Activated naive CD8-positive, alpha-beta T cell treated with anti-CD3 and anti-CD28 coated beads, Interleukin-2, amount 10 ng/mL, durations not matched to agents 7 days and 5 days (primary cell): ENCODE results near the gene CXCL1. TPM values are rescaled to one million over a fixed set of nuclear protein-coding genes. Genes with fewer than 3 reads are reported as not detected.
"Not testable (repeated sequence)": the region's sequence is repeated elsewhere in the genome, so short reads cannot be mapped to it uniquely, and the experiment has no call there.

Experiments
- ATAC-seq: fragments of 150-1000 bp; cut with Tn5 transposase; one replicate; pipeline ENCODE4 v1.10.0; 2021; ENCODE audit warnings: low read depth, moderate library complexity
- POLR2A ChIA-PET: fragments of 350-600 bp; sonication (Branson Sonifier 250); formaldehyde crosslinking; loops from one replicate; lab custom pipeline; 2021; ENCODE audit warnings: antibody characterized with exemption; lab: Charles Lee
- DNase-seq: peaks from one replicate; pipeline ENCODE4 v3.0.0; 2021
- H3K27ac Mint-ChIP-seq: one replicate; pipeline ENCODE4 v1.8.0; 2022; ENCODE audit warnings: mild to moderate bottlenecking, mixed read lengths
- H3K27me3 Mint-ChIP-seq: one replicate; pipeline ENCODE4 v1.8.0; 2022; ENCODE audit warnings: mild to moderate bottlenecking, moderate library complexity, mixed read lengths
- H3K36me3 Mint-ChIP-seq: one replicate; pipeline ENCODE4 v1.8.0; 2021; ENCODE audit warnings: mild to moderate bottlenecking, mixed read lengths
- H3K4me1 Mint-ChIP-seq: one replicate; pipeline ENCODE4 v1.8.0; 2021; ENCODE audit warnings: mixed read lengths
- H3K4me3 Mint-ChIP-seq: one replicate; pipeline ENCODE4 v1.8.0; 2022; ENCODE audit warnings: mild to moderate bottlenecking, moderate library complexity, mixed read lengths
- H3K9me3 Mint-ChIP-seq: one replicate; pipeline ENCODE4 v1.8.0; 2021; ENCODE audit warnings: mixed read lengths
- total RNA-seq, 2 experiments: library from RNA; stranded (reverse); gene quantifications; one replicate each; pipeline ENCODE4 v1.2.3, GENCODE V29; 2021

CXCL1 gene
- total RNA-seq, 2 experiments from 2014 or later: not detected

- H3K4me3 Mint-ChIP-seq, H3K9me3 Mint-ChIP-seq, ATAC-seq, H3K27me3 Mint-ChIP-seq, H3K27ac Mint-ChIP-seq, POLR2A ChIA-PET, DNase-seq, H3K36me3 Mint-ChIP-seq, H3K4me1 Mint-ChIP-seq: not testable (repeated sequence)
These were observed 30.1 kb downstream of the CXCL1 start for GRCh38 chr4:73899338-73899737.

- no peaks in the 10 kb centered on the region for H3K9me3 Mint-ChIP-seq
- no peaks in the 10 kb centered on the region for H3K4me1 Mint-ChIP-seq
- H3K27me3 Mint-ChIP-seq: no peaks in the 10 kb centered on the region
- no peak for ATAC-seq
- no peak overlapping the region for H3K4me3 Mint-ChIP-seq
- H3K27ac Mint-ChIP-seq: no peak overlapping the region
- H3K36me3 Mint-ChIP-seq: no peaks in the 10 kb centered on the region
- no peak for DNase-seq
- POLR2A ChIA-PET: no interaction called here
These were observed 31.8 kb downstream of the CXCL1 start for GRCh38 chr4:73901031-73901430.

DNA sequence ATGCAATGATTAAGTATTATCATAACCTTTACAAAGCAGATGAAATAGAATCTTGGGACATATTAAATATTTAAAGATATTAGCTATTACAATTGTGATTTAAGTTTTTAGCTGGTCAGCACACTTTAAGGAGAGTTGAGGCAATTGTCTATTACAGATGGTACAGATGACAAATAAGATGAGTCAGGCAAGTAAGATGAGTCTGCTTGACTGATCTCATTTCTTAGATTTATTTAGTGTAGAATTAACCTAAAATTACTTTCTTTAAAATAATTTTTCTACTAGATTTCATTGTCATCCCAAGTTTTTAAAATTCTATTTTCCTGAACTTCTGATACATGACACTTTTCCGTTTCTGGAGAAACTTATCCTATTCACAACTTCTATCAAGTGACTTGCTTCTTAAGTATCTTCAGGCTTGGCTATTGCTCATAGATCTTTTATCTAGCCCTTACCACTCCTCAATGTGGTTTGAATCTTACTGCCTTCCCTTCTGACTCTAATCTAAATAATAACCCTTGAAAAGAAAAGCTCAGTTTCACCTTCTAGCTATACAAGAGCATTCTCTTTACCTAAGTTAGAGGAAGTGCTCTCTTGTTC lies 32.9 kb downstream of the CXCL1 start:
- H3K36me3 Mint-ChIP-seq: no peaks in the 10 kb centered on the region
- no peaks in the 10 kb centered on the region for H3K4me1 Mint-ChIP-seq
- H3K4me3 Mint-ChIP-seq: no peak overlapping the region
- ATAC-seq: no peak
- no peak overlapping the region for H3K27ac Mint-ChIP-seq
- no peaks in the 10 kb centered on the region for H3K9me3 Mint-ChIP-seq
- no peak for DNase-seq
- POLR2A ChIA-PET: no interaction called here
- H3K27me3 Mint-ChIP-seq: no peaks in the 10 kb centered on the region

- Mint-ChIP-seq H3K27me3 (no peaks in the 10 kb centered on the region), H3K27ac (no peak overlapping the region), H3K4me1 (no peaks in the 10 kb centered on the region), H3K9me3 (no peaks in the 10 kb centered on the region), H3K36me3 (no peaks in the 10 kb centered on the region), H3K4me3 (no peak overlapping the region)
- POLR2A ChIA-PET: no interaction called here
- DNase-seq (no peak), ATAC-seq (no peak)
These were observed 33.8 kb downstream of the CXCL1 start for GRCh38 chr4:73902817-73903547.

DNA sequence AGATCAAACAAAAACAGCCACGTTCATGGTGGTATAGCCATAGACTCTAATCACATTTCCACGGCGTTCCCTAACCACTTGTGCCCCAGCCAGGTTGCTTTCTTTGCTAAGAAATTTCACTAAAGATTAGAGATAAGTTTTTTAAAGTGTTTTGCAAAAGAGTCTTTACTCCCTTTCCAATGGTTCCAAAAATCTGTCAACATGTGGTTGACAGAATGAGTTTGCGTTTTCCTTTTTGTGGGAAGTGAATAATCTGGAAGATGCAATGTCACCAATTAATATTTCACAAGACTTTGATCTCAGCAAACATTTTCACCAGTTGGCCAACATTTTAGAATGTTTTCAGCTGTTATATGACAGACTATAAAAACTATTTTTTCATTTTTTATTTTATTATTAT lies 35.3 kb downstream of the CXCL1 start:
- ATAC-seq (no peak), DNase-seq (no peak)
- no peaks in the 10 kb centered on the region for H3K9me3 Mint-ChIP-seq
- H3K4me1 Mint-ChIP-seq: no peaks in the 10 kb centered on the region
- POLR2A ChIA-PET: no interaction called here
- H3K27me3 Mint-ChIP-seq: no peaks in the 10 kb centered on the region
- no peak overlapping the region for H3K27ac Mint-ChIP-seq
- H3K36me3 Mint-ChIP-seq: no peaks in the 10 kb centered on the region
- no peak overlapping the region for H3K4me3 Mint-ChIP-seq

DNA sequence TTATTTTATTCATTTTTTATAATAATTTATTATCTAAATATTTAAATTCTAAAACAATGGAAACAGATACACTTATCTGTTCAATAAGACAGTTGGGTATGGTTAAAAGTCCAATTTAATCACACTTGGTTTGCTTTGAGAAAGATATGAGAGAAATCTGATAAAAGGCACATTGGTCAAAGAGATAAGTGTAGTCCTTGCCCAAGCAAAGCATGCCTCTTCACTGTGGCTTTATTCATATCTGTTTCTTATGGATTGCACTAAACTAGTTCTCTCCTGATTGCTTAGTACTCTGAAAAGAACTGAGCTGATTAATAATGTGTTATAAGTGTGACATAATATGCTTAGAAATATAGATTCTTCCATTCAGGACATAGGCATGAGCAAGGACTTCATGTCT lies 39.8 kb downstream of the CXCL1 start:
- H3K9me3 Mint-ChIP-seq: no peaks in the 10 kb centered on the region
- no peaks in the 10 kb centered on the region for H3K4me1 Mint-ChIP-seq
- no peaks in the 10 kb centered on the region for H3K27me3 Mint-ChIP-seq
- no peak overlapping the region for H3K4me3 Mint-ChIP-seq
- no peak overlapping the region for H3K27ac Mint-ChIP-seq
- DNase-seq (no peak), ATAC-seq (no peak)
- POLR2A ChIA-PET: no interaction called here
- H3K36me3 Mint-ChIP-seq: no peaks in the 10 kb centered on the region

- H3K9me3 Mint-ChIP-seq: no peaks in the 10 kb centered on the region
- no peaks in the 10 kb centered on the region for H3K27me3 Mint-ChIP-seq
- H3K36me3 Mint-ChIP-seq: no peaks in the 10 kb centered on the region
- ATAC-seq (no peak), DNase-seq (no peak)
- H3K4me1 Mint-ChIP-seq: no peaks in the 10 kb centered on the region
- POLR2A ChIA-PET: no interaction called here
- no peak overlapping the region for H3K4me3 Mint-ChIP-seq
- H3K27ac Mint-ChIP-seq: no peak overlapping the region
These were observed 42.6 kb downstream of the CXCL1 start for GRCh38 chr4:73911746-73912145.

- Mint-ChIP-seq H3K27ac (no peak overlapping the region), H3K4me1 (no peaks in the 10 kb centered on the region), H3K27me3 (no peaks in the 10 kb centered on the region), H3K9me3 (no peaks in the 10 kb centered on the region), H3K36me3 (no peaks in the 10 kb centered on the region), H3K4me3 (no peak overlapping the region)
- POLR2A ChIA-PET: no interaction called here
- DNase-seq: no peak
- no peak for ATAC-seq
These were observed 43.0 kb downstream of the CXCL1 start for GRCh38 chr4:73912191-73912590.

- Mint-ChIP-seq H3K36me3 (no peaks in the 10 kb centered on the region), H3K9me3 (no peaks in the 10 kb centered on the region), H3K4me3 (no peak overlapping the region), H3K27me3 (no peaks in the 10 kb centered on the region), H3K4me1 (no peaks in the 10 kb centered on the region), H3K27ac (no peak overlapping the region)
- no peak for ATAC-seq
- POLR2A ChIA-PET: no interaction called here
- DNase-seq: no peak
These were observed 44.9 kb downstream of the CXCL1 start for GRCh38 chr4:73914071-73914470.

DNA sequence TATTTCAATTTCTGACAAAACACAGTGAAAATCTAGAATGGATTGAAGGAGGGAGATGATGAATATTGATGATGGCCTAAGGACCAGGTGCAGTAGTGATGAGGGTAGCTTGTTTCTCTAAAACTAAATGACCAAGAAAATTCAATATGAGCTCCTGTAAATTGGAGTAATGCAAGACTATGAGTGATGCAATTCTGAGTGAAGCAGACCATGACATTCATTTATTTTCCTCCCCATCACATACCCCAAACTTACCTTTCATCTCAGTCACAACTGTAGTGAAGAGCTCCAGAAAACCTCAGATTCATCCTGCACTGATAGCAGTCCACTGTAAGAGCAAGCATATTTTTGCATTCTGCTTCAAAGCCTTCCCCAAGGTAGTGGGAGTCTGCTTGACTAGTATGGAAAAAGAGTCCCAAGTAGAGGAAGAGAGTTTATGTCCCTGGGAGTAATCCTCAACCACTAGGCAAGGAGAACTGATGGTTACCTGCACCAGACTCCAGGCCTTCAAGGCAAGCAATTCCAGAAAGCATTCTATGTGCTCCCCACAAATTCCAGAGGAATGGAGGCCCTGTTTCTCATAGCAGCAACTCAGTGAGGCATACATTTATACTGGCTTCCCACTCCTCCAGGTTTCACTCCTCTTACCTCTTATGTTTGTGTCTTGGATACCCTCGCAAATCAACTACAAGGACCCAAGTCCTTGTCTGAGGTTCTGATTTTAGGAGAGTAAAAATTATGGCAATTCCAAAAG lies 47.2 kb downstream of the CXCL1 start:
- no peaks in the 10 kb centered on the region for H3K36me3 Mint-ChIP-seq
- H3K27ac Mint-ChIP-seq: no peak overlapping the region
- H3K27me3 Mint-ChIP-seq: no peaks in the 10 kb centered on the region
- DNase-seq: no peak
- no peaks in the 10 kb centered on the region for H3K4me1 Mint-ChIP-seq
- no peak for ATAC-seq
- POLR2A ChIA-PET: no interaction called here
- no peaks in the 10 kb centered on the region for H3K9me3 Mint-ChIP-seq
- H3K4me3 Mint-ChIP-seq: no peak overlapping the region

- Mint-ChIP-seq H3K36me3 (no peaks in the 10 kb centered on the region), H3K4me3 (no peak overlapping the region), H3K9me3 (no peaks in the 10 kb centered on the region), H3K27ac (no peak overlapping the region), H3K27me3 (no peaks in the 10 kb centered on the region), H3K4me1 (no peaks in the 10 kb centered on the region)
- ATAC-seq: no peak
- DNase-seq: no peak
- POLR2A ChIA-PET: no interaction called here
These were observed 47.9 kb downstream of the CXCL1 start for GRCh38 chr4:73917081-73917501.

DNA sequence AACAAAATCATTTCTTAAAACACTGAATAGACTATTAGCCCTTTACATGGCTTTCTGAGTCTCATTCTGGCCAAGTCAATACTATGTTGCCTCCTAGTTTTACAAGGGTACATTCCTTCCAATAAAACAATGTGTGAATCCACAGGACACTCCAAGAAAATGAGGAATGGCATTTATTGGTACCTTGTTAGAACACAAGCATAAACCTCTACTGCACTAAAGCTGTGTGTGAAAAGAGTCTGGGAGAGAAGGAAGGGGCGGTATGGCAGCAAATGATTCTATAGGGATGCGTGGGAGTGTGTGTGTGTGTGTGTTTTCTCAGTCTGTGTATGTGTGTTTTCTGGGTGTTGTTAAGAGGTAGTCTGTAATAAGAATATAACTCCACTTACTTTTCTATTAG lies 48.9 kb downstream of the CXCL1 start:
- no peaks in the 10 kb centered on the region for H3K36me3 Mint-ChIP-seq
- no peaks in the 10 kb centered on the region for H3K4me1 Mint-ChIP-seq
- POLR2A ChIA-PET: no interaction called here
- DNase-seq: no peak
- H3K4me3 Mint-ChIP-seq: no peak overlapping the region
- H3K9me3 Mint-ChIP-seq: no peaks in the 10 kb centered on the region
- no peak overlapping the region for H3K27ac Mint-ChIP-seq
- ATAC-seq: no peak
- H3K27me3 Mint-ChIP-seq: no peaks in the 10 kb centered on the region

GRCh38 chr4:73919691-73920090 lies 50.5 kb downstream of the CXCL1 start:
- peaks cover 2% of the 10 kb centered on the region for H3K27me3 Mint-ChIP-seq
- H3K36me3 Mint-ChIP-seq: no peaks in the 10 kb centered on the region
- no peaks in the 10 kb centered on the region for H3K4me1 Mint-ChIP-seq
- H3K4me3 Mint-ChIP-seq: no peak overlapping the region
- H3K27ac Mint-ChIP-seq: no peak overlapping the region
- ATAC-seq (no peak), DNase-seq (no peak)
- POLR2A ChIA-PET: no interaction called here
- H3K9me3 Mint-ChIP-seq: no peaks in the 10 kb centered on the region
